LNCaP clone FGC (cell line): Measurements from ENCODE around the gene RPL22.

Source experiments
- DNase-seq: peaks from one replicate; pipeline ENCODE4 v3.0.0-alpha.2; 2011; ENCODE audit warnings: low read depth
- H3K4me3 ChIP-seq: 2 replicates; pipeline ENCODE4 v1.5.1; 2011; ENCODE audit warnings: mild to moderate bottlenecking, low read depth, low read length, control low read depth
- TF ChIP-seq, protein P1 (sequence below): IDR thresholded peaks from 2 replicates; pipeline ENCODE4 v1.5.1; 2012; ENCODE audit warnings: mild to moderate bottlenecking; ENCODE audit not compliant: control insufficient read depth, insufficient read depth; ENCODE audit errors: extremely low read depth

Gene RPL22

DNA sequence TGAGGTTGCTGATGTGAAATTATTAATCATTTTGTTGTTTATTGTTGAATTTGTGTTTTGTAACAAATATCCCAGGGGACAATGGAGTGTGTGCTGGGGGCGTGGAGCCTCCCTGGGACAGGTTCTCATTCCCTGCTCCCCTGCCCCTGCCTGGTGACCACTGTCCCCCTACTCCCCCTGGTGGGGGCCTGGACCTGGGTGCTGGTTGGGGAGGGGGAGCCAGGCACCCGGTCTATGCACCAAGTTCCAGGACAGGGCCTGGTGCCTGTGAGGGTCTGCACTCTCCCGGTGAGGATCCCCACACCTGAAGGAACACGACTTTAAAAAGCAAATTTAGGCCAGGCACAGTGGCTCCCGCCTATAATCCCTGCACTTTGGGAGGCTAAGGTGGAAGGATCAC is 61.6 kb downstream of the RPL22 start:
- TF ChIP-seq, protein P1, sequence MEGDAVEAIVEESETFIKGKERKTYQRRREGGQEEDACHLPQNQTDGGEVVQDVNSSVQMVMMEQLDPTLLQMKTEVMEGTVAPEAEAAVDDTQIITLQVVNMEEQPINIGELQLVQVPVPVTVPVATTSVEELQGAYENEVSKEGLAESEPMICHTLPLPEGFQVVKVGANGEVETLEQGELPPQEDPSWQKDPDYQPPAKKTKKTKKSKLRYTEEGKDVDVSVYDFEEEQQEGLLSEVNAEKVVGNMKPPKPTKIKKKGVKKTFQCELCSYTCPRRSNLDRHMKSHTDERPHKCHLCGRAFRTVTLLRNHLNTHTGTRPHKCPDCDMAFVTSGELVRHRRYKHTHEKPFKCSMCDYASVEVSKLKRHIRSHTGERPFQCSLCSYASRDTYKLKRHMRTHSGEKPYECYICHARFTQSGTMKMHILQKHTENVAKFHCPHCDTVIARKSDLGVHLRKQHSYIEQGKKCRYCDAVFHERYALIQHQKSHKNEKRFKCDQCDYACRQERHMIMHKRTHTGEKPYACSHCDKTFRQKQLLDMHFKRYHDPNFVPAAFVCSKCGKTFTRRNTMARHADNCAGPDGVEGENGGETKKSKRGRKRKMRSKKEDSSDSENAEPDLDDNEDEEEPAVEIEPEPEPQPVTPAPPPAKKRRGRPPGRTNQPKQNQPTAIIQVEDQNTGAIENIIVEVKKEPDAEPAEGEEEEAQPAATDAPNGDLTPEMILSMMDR = no peak
- no peak overlapping the region for H3K4me3 ChIP-seq
- DNase-seq = no peak

DNA sequence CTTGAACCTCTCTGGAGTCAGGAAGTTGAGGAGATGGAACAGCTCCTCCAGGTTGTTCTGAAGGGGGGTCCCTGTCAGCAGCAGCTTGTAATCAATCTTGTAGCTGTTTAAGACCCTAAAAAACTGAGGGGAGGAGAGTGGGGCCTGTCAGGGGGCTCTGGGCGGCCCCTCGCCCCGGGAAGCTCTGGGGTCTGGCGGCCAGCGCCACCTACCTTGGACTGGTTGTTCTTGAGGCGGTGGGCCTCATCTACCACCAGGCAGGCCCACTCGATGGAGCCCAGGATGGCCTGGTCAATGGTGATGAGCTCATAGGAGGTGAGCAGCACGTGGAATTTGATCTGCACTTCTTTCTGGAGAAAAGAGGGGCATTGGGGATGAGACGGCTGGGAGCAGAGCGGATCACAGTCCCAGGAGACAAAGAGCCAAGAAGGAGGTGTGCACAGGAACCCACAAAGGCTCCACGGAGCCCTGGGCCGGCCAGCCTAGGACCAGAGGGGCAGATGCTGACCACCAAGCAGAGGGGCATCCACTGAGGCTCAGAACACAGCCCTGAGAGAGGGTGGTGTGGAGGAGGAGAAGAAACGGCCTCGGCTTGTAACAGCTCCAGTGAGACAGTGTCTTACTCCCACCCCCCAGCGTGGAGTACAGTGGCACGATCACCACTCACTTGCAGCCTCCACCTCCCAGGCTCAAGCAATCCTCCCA is 62.7 kb downstream of the RPL22 start:
- TF ChIP-seq, protein P1 = no peak
- H3K4me3 ChIP-seq = no peak overlapping the region
- DNase-seq = no peak
